Activated CD8-positive, alpha-beta T cell treated with anti-CD3 and anti-CD28 coated beads, Interleukin-2, amount 10 ng/mL, durations not matched to agents 7 days and 5 days (primary cell): ENCODE measurements around the gene ARHGAP26. TPM values are rescaled to one million over a fixed set of nuclear protein-coding genes. Genes with fewer than 3 reads are reported as not detected.
"Not testable (repeated sequence)": the region's sequence is repeated elsewhere in the genome, so short reads cannot be mapped to it uniquely, and the experiment has no call there.

Experiments
- ATAC-seq: fragments of 150-1000 bp; cut with Tn5 transposase; one replicate; pipeline ENCODE4 v1.10.0; 2021; ENCODE audit warnings: moderate library complexity
- CTCF ChIA-PET: fragments of 350-600 bp; sonication (Branson Sonifier 250); formaldehyde crosslinking; loops from one replicate; lab custom pipeline; 2021; ENCODE audit warnings: antibody characterized with exemption; lab: Charles Lee
- POLR2A ChIA-PET: fragments of 350-600 bp; sonication (Branson Sonifier 250); formaldehyde crosslinking; loops from one replicate; lab custom pipeline; 2021; ENCODE audit warnings: antibody characterized with exemption; lab: Charles Lee
- DNase-seq: peaks from one replicate; pipeline ENCODE4 v3.0.0-alpha.2; 2020
- H3K27ac Mint-ChIP-seq: one replicate; pipeline ENCODE4 v1.8.0; 2021; ENCODE audit warnings: mild to moderate bottlenecking, mixed read lengths
- H3K27me3 Mint-ChIP-seq: one replicate; pipeline ENCODE4 v1.8.0; 2021; ENCODE audit warnings: low read depth, mixed read lengths
- H3K36me3 Mint-ChIP-seq: one replicate; pipeline ENCODE4 v1.8.0; 2021; ENCODE audit warnings: low read depth, mixed read lengths
- H3K4me1 Mint-ChIP-seq: one replicate; pipeline ENCODE4 v1.8.0; 2021; ENCODE audit warnings: low read depth, mixed read lengths
- H3K4me3 Mint-ChIP-seq: one replicate; pipeline ENCODE4 v1.8.0; 2021; ENCODE audit warnings: mild to moderate bottlenecking, mixed read lengths
- H3K9me3 Mint-ChIP-seq: one replicate; pipeline ENCODE4 v1.8.0; 2022; ENCODE audit warnings: mixed read lengths; ENCODE audit not compliant: insufficient read depth
- total RNA-seq, 2 experiments: library from RNA; stranded (reverse); gene quantifications; one replicate each; pipeline ENCODE4 v1.2.3, GENCODE V29; 2021

ARHGAP26 gene
- total RNA-seq, 2 experiments from 2014 or later = 25.4 to 30.3 TPM

DNA sequence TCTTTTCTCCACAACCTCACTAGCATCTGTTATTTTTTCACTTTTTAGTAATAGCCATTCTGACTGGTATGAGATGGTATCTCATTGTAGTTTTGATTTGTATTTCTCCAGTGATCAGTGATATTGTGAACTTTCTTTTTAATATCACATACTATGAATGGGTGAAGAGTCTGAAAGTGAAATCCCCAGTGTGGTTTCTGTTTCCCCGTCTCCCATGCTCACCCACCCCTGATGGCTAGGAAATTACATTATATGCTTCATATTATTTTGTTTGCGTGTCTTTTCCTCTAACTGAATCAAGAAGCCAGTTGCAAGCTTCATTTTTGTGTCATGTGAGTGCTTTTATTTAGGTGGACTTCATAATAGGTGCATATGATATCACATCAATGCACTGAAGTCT lies 171.1 kb downstream of the ARHGAP26 start:
- no peaks in the 10 kb centered on the region for H3K9me3 Mint-ChIP-seq
- H3K4me3 Mint-ChIP-seq = no peak overlapping the region
- no peak for DNase-seq
- H3K4me1 Mint-ChIP-seq = peaks cover 17% of the 10 kb centered on the region
- ChIA-PET POLR2A (no interaction called here), CTCF (interaction anchor here (0.6 kb wide), 1 partner anchor 493 kb away, joined by 3 read pairs; no protein-coding TSS in a partner anchor)
- H3K27me3 Mint-ChIP-seq = no peaks in the 10 kb centered on the region
- H3K27ac Mint-ChIP-seq = no peak overlapping the region
- ATAC-seq = no peak
- H3K36me3 Mint-ChIP-seq = peaks cover 13% of the 10 kb centered on the region

- ChIA-PET POLR2A (no interaction called here), CTCF (interaction anchor here (1.4 kb wide), 1 partner anchor 54 kb away, joined by 3 read pairs; no protein-coding TSS in a partner anchor)
- DNase-seq (no peak), ATAC-seq (no peak)
- Mint-ChIP-seq H3K36me3 (peaks cover 16% of the 10 kb centered on the region), H3K4me1 (peaks cover 29% of the 10 kb centered on the region), H3K4me3 (no peak overlapping the region), H3K27ac (no peak overlapping the region), H3K9me3 (no peaks in the 10 kb centered on the region), H3K27me3 (no peaks in the 10 kb centered on the region)
Observed at GRCh38 chr5:142942901-142943300, 172.7 kb downstream of the ARHGAP26 start.

DNA sequence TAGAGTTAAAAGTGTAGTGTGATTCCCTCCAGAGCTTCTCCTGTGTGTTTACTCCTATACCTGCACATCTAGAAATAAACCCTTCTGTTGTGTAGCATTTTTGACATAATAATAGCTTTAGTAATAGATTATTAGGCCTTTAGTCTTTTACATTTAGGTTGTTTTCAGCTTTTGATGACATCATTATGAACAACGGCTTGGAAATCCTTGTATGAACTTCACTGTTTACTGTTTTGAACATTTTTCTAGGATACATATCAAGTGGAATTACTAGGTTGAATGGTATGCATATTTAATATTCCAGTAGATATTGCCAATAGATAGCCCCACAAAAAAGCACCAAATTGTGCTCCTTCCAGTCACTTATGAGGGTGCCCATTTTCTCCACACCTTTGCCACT lies 174.0 kb downstream of the ARHGAP26 start:
- Mint-ChIP-seq H3K4me1 (peaks cover 29% of the 10 kb centered on the region), H3K9me3 (no peaks in the 10 kb centered on the region), H3K27me3 (no peaks in the 10 kb centered on the region), H3K4me3 (no peak overlapping the region), H3K27ac (no peak overlapping the region), H3K36me3 (peaks cover 16% of the 10 kb centered on the region)
- DNase-seq (no peak), ATAC-seq (no peak)
- CTCF ChIA-PET = interaction anchor here (1.3 to 1.4 kb wide), 2 partner anchors 19 to 55 kb away, joined by 3 read pairs; no protein-coding TSS in a partner anchor
- POLR2A ChIA-PET = no interaction called here

DNA sequence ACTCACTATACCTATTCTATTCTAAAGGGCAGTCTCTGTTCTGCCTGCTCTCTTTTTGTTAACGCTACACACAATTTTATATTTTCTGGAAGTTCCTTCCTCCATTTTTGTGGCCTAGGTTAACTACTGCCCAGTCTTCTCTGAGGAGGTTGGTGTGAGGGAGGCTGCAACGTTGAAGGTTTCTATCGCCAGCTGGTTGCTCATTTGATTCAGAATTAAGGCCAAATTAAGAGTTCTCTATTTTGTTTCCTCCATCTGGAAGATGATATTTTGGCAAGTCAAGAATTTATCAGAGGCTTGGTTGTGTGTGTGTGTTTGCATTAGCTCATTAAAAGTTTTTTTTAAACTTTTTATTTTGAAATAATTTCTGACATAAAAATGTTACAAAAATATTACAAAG lies 175.1 kb downstream of the ARHGAP26 start:
- Mint-ChIP-seq H3K27me3 (no peaks in the 10 kb centered on the region), H3K36me3 (peaks cover 21% of the 10 kb centered on the region), H3K4me3 (no peak overlapping the region), H3K9me3 (no peaks in the 10 kb centered on the region), H3K4me1 (peaks cover 29% of the 10 kb centered on the region), H3K27ac (no peak overlapping the region)
- POLR2A ChIA-PET = no interaction called here
- no peak for ATAC-seq
- no peak for DNase-seq
- CTCF ChIA-PET = no interaction called here

DNA sequence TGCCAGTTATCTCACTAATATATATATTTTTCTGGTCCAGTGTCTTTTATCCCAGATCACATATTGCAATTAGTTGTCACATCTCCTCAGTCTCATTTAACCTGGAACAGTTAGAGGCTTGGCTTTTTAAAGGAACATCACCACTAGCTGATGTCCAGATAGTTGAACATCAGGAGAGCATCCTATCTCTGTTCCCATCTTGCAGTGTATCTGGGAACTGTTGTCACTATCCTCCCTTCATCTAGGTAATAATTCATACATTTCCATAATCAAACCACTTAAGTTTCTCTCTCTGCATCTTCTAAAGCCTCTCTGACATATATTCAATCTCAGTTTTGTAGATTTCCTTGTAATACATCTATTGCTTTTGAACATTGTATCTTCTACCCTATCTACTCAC lies 175.7 kb downstream of the ARHGAP26 start:
- H3K4me3 Mint-ChIP-seq = no peak overlapping the region
- no peak overlapping the region for H3K27ac Mint-ChIP-seq
- H3K9me3 Mint-ChIP-seq = no peaks in the 10 kb centered on the region
- H3K27me3 Mint-ChIP-seq = no peaks in the 10 kb centered on the region
- CTCF ChIA-PET = no interaction called here
- peaks cover 26% of the 10 kb centered on the region for H3K4me1 Mint-ChIP-seq
- ATAC-seq (no peak), DNase-seq (no peak)
- POLR2A ChIA-PET = no interaction called here
- H3K36me3 Mint-ChIP-seq = peaks cover 18% of the 10 kb centered on the region

GRCh38 chr5:142946547-142947426 lies 176.6 kb downstream of the ARHGAP26 start:
- H3K4me3 Mint-ChIP-seq = no peak overlapping the region
- H3K27me3 Mint-ChIP-seq = no peaks in the 10 kb centered on the region
- CTCF ChIA-PET = interaction anchor here (0.9 to 1.5 kb wide), 4 partner anchors 10 to 58 kb away, joined by 3 to 4 read pairs (median 4); no protein-coding TSS in a partner anchor
- no peaks in the 10 kb centered on the region for H3K9me3 Mint-ChIP-seq
- peaks cover 19% of the 10 kb centered on the region for H3K4me1 Mint-ChIP-seq
- ATAC-seq (no peak), DNase-seq (no peak)
- H3K27ac Mint-ChIP-seq = no peak overlapping the region
- POLR2A ChIA-PET = no interaction called here
- peaks cover 18% of the 10 kb centered on the region for H3K36me3 Mint-ChIP-seq

GRCh38 chr5:142947427-142947709 lies 177.2 kb downstream of the ARHGAP26 start:
- H3K9me3 Mint-ChIP-seq = no peaks in the 10 kb centered on the region
- no peaks in the 10 kb centered on the region for H3K27me3 Mint-ChIP-seq
- CTCF ChIA-PET = interaction anchor here (1.5 kb wide), 1 partner anchor 12 kb away, joined by 3 read pairs; no protein-coding TSS in a partner anchor
- DNase-seq = no peak
- H3K27ac Mint-ChIP-seq = no peak overlapping the region
- H3K4me1 Mint-ChIP-seq = peaks cover 16% of the 10 kb centered on the region
- H3K4me3 Mint-ChIP-seq = no peak overlapping the region
- POLR2A ChIA-PET = no interaction called here
- no peak for ATAC-seq
- peaks cover 24% of the 10 kb centered on the region for H3K36me3 Mint-ChIP-seq

DNA sequence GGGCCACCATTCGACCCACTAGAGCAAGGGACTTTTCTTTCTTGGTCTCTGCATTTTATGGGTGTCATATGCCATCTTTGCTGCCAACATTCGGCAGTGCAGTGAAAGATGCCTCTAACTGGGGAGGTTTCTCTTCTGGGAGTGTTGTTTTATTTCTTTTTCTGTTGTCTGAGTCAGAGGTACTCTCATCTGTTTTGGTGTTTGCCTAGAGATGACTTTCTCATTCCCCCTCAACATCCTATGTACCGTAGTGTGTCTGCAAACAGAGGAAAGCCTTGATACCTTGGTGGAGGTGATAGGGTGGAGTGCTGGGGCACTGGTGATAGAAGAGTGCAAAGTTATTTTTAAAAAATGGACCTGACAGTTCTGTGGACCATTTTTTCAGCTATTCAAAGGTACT lies 182.1 kb downstream of the ARHGAP26 start:
- ChIA-PET POLR2A (no interaction called here), CTCF (no interaction called here)
- H3K4me1 Mint-ChIP-seq = peaks cover 4% of the 10 kb centered on the region
- H3K36me3 Mint-ChIP-seq = peaks cover 26% of the 10 kb centered on the region
- H3K4me3 Mint-ChIP-seq = no peak overlapping the region
- ATAC-seq = no peak
- DNase-seq = no peak
- no peaks in the 10 kb centered on the region for H3K9me3 Mint-ChIP-seq
- peak overlapping the region; percentile 6 for H3K27ac Mint-ChIP-seq
- no peaks in the 10 kb centered on the region for H3K27me3 Mint-ChIP-seq

DNA sequence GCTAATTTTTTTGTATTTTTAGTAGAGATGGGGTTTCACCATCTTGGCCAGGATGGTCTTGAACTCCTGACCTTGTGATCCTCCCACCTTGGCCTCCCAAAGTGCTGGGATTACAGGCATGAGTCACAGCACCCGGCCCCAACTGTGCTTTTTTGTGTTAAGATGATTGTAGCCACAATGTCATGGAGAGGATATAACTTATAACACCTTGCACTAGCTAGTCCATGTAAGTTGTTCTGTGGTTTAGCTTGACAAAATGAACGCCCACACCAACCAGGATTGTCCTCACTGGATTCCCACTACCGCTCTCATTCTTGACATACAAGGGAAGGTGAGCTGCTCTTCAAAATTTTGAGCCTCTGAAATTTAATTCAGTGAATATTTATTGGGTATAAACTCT lies 182.7 kb downstream of the ARHGAP26 start:
- CTCF ChIA-PET, POLR2A ChIA-PET, H3K27me3 Mint-ChIP-seq, H3K9me3 Mint-ChIP-seq, DNase-seq, H3K4me3 Mint-ChIP-seq, H3K27ac Mint-ChIP-seq, H3K4me1 Mint-ChIP-seq, ATAC-seq: not testable (repeated sequence)
- H3K36me3 Mint-ChIP-seq = peaks cover 23% of the 10 kb centered on the region

GRCh38 chr5:142954455-142954854 lies 184.3 kb downstream of the ARHGAP26 start:
- H3K27ac Mint-ChIP-seq = no peak overlapping the region
- ATAC-seq (no peak), DNase-seq (no peak)
- no peaks in the 10 kb centered on the region for H3K9me3 Mint-ChIP-seq
- H3K36me3 Mint-ChIP-seq = peaks cover 19% of the 10 kb centered on the region
- H3K27me3 Mint-ChIP-seq = no peaks in the 10 kb centered on the region
- POLR2A ChIA-PET = no interaction called here
- H3K4me1 Mint-ChIP-seq = peaks cover 14% of the 10 kb centered on the region
- no peak overlapping the region for H3K4me3 Mint-ChIP-seq
- CTCF ChIA-PET = no interaction called here

DNA sequence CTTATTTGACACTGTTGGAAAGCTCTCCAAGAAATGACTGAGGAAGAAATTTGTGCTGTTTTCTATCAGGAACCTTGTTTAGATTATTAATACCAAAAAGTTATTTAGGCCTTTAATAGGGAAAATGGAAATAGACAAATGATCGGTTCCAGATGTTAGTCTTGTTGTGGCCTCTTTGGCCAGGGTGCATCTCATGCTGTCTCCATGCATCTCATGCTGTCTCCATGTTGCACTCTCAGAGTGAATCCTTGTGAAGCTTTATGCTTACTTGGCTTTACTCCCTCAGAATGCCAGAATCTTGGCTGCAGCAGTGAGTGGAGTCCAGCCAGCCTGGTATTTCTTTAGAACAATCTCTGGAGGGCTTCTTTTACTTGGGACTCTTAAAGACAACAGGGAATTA lies 185.5 kb downstream of the ARHGAP26 start:
- Mint-ChIP-seq H3K9me3 (no peaks in the 10 kb centered on the region), H3K4me3 (no peak overlapping the region), H3K4me1 (peaks cover 20% of the 10 kb centered on the region), H3K27me3 (no peaks in the 10 kb centered on the region), H3K36me3 (peaks cover 17% of the 10 kb centered on the region), H3K27ac (no peak overlapping the region)
- ChIA-PET POLR2A (no interaction called here), CTCF (interaction anchor here (1.9 kb wide), 1 partner anchor 9 kb away, joined by 4 read pairs; no protein-coding TSS in a partner anchor)
- ATAC-seq = no peak
- DNase-seq = no peak

DNA sequence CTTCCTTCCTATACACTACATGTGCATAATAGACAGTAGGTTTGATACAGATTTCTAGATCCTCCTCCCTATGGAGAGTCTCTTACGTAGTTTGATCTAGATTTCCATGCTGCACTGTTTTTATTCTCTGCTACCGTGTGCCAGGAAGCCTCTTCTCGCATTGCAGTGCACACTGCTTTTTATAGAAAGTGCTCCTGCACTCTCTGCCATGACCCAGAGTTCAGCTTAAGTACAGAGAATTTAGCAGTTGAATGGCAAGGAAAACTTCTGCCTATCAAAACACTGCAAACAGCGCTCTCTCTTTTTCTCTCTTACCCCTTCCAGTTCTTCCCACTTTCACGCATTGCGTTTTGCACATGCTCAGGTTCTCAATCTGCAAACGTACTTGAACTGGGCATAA lies 187.4 kb downstream of the ARHGAP26 start:
- POLR2A ChIA-PET = no interaction called here
- Mint-ChIP-seq H3K27ac (no peak overlapping the region), H3K4me1 (peaks cover 23% of the 10 kb centered on the region), H3K27me3 (no peaks in the 10 kb centered on the region), H3K36me3 (peaks cover 20% of the 10 kb centered on the region), H3K9me3 (no peaks in the 10 kb centered on the region), H3K4me3 (no peak overlapping the region)
- ATAC-seq (no peak), DNase-seq (no peak)
- CTCF ChIA-PET = interaction anchor here (1.9 kb wide), 1 partner anchor 11 kb away, joined by 4 read pairs; no protein-coding TSS in a partner anchor
